ENCODE data around the gene DGKI. TPM values are rescaled to one million over a fixed set of nuclear protein-coding genes. Genes with fewer than 3 reads are reported as not detected.
A peak's percentile ranks its signal among the peaks of the same experiment; 100 is the strongest.

Gene DGKI
- total RNA-seq, 1 experiment from 2014 or later, result 0.79 TPM

DNA sequence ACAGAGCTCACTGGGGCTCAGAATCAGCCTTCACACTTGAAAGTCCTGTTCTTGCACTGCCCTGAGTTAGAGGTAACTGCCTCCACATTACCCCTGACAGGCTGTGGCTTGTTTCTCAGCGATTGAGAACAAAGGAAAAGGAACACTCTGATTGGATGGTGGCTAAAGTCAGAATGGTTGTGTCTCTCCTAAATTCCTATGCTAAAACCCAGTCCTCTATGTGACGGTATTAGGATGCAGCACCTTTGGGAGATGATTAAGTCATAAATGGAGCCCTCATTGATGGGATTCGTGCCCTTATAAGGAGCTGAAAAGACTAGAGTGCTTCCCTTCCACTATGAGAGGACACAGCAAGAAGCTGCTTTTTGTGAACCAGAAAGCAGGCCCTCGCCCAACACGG is 38.9 kb upstream of the DGKI start (continued):
- TF ChIP-seq, protein P1, sequence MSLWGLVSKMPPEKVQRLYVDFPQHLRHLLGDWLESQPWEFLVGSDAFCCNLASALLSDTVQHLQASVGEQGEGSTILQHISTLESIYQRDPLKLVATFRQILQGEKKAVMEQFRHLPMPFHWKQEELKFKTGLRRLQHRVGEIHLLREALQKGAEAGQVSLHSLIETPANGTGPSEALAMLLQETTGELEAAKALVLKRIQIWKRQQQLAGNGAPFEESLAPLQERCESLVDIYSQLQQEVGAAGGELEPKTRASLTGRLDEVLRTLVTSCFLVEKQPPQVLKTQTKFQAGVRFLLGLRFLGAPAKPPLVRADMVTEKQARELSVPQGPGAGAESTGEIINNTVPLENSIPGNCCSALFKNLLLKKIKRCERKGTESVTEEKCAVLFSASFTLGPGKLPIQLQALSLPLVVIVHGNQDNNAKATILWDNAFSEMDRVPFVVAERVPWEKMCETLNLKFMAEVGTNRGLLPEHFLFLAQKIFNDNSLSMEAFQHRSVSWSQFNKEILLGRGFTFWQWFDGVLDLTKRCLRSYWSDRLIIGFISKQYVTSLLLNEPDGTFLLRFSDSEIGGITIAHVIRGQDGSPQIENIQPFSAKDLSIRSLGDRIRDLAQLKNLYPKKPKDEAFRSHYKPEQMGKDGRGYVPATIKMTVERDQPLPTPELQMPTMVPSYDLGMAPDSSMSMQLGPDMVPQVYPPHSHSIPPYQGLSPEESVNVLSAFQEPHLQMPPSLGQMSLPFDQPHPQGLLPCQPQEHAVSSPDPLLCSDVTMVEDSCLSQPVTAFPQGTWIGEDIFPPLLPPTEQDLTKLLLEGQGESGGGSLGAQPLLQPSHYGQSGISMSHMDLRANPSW (CRISPR knock-in tag; conservative IDR thresholded peaks at IDR 0.05; ENCODE audit: low read depth), result no peak
- TF ChIP-seq, protein P2, sequence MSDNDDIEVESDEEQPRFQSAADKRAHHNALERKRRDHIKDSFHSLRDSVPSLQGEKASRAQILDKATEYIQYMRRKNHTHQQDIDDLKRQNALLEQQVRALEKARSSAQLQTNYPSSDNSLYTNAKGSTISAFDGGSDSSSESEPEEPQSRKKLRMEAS (CRISPR knock-in tag; IDR thresholded peaks at IDR 0.05), result no peak
- TF ChIP-seq TCF7 (CRISPR knock-in tag; IDR thresholded peaks at IDR 0.05; ENCODE audit: low read depth) (no peak), ZNF671 (CRISPR knock-in tag; IDR thresholded peaks at IDR 0.05) (no peak)
- TF ChIP-seq, protein P3, sequence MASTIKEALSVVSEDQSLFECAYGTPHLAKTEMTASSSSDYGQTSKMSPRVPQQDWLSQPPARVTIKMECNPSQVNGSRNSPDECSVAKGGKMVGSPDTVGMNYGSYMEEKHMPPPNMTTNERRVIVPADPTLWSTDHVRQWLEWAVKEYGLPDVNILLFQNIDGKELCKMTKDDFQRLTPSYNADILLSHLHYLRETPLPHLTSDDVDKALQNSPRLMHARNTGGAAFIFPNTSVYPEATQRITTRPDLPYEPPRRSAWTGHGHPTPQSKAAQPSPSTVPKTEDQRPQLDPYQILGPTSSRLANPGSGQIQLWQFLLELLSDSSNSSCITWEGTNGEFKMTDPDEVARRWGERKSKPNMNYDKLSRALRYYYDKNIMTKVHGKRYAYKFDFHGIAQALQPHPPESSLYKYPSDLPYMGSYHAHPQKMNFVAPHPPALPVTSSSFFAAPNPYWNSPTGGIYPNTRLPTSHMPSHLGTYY (CRISPR knock-in tag; IDR thresholded peaks at IDR 0.05), result no peak

DNA sequence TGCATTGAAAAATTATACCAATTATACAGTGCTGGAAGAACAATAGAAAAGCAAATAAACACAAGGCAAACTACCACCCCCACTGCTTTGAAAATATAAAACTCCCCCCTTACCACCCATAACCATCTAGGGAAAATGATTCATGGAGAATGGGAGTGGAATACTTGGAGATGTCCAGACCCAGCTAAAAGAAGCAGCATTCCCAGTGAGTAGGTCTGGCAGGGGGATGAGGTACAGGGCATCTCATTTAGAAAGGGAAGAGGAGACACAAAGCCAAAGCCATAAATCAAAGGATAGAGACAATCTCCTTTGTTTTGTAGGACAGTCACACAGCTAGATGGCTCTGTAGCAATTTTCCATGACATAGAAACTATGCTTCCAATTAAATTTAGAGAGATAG is 36.0 kb upstream of the DGKI start:
- CTCF ChIA-PET, result no interaction called here

DNA sequence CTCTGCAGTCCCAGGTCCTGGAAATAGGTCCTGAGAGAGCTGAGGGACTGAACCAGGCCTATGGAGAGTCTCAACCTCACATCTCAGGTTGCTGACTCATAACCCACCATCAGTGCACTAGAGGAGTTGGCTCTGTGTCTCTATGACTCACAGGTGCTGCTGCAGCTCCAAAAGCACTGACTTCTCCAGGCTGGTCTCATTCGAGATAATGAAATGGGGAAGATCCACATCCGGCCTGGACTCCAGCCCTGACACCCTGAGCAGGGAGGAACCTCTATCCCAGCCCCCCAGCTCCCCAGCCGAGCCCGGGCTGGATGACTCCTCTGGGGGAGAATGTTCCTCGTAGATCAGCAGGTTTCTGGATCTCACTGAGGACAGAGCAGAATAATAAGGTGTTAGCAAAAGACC is 35.5 kb upstream of the DGKI start:
- DNase-seq (ENCODE audit: low spot score) (no peak), ATAC-seq (no peak)
- peak overlapping the region; percentile 57; the same call in 1 of the 2 replicates for H3K27ac Mint-ChIP-seq
- H3K36me3 Mint-ChIP-seq, result peaks cover 64% of the 10 kb centered on the region
- no peak overlapping the region for H3K4me3 Mint-ChIP-seq
- peaks cover 9% of the 10 kb centered on the region for H3K9me3 Mint-ChIP-seq
- ChIA-PET POLR2A (interaction anchor here (0.8 kb wide), 1 partner anchor 8 kb away, joined by 3 read pairs; no protein-coding TSS in a partner anchor), CTCF (no interaction called here)
- H3K27me3 Mint-ChIP-seq (ENCODE audit: low read depth), result no peaks in the 10 kb centered on the region
- TF ChIP-seq KAT7 (CRISPR knock-in tag; IDR thresholded peaks at IDR 0.05; ENCODE audit: borderline replicate concordance) (no peak), PRRX2 (CRISPR knock-in tag; IDR thresholded peaks at IDR 0.05) (no peak)
- peaks cover 61% of the 10 kb centered on the region for H3K4me1 Mint-ChIP-seq

More for the DNA sequence above, 36.0 kb upstream of the DGKI start:
- Mint-ChIP-seq H3K4me1 (peaks cover 56% of the 10 kb centered on the region), H3K9me3 (peaks cover 9% of the 10 kb centered on the region), H3K27ac (no peak overlapping the region), H3K4me3 (no peak overlapping the region), H3K36me3 (peaks cover 64% of the 10 kb centered on the region), H3K27me3 (ENCODE audit: low read depth) (no peaks in the 10 kb centered on the region)
- POLR2A ChIA-PET, result no interaction called here
- no peak for TF ChIP-seq FOXJ3 (CRISPR knock-in tag; IDR thresholded peaks at IDR 0.05; ENCODE audit: borderline replicate concordance)
- TF ChIP-seq, protein P4, sequence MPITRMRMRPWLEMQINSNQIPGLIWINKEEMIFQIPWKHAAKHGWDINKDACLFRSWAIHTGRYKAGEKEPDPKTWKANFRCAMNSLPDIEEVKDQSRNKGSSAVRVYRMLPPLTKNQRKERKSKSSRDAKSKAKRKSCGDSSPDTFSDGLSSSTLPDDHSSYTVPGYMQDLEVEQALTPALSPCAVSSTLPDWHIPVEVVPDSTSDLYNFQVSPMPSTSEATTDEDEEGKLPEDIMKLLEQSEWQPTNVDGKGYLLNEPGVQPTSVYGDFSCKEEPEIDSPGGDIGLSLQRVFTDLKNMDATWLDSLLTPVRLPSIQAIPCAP (CRISPR knock-in tag; IDR thresholded peaks at IDR 0.05), result no peak
- ATAC-seq (no peak), DNase-seq (ENCODE audit: low spot score) (no peak)

DNA sequence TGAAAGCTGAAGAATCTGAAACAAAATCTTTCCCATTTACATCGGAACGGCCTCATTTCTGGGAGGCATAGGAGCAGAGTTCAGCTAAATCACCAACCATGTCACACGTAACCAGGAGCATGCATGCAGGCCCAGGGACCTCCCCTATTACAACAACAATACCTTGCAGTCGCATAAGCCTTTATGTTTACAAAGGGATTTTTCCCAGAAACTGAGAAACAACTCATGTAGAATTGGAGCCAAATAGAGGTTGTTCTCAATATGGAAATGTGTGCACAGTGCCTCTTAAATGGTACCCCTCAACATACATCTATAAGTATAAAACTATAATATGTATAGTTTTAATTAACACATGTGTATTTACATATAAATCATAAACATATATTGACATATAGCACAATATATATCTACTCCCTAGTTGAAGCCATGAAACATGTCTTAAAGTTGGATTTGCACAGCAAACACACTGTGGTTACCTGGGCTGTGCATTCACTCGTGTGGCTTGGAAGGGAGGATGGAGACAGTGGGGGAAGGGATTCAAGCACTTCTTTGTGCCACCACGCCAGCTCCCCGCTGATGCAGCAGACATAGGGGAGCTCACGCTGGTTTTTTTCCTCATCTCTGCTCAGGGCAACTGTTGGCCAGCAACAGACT is 35.0 kb upstream of the DGKI start:
- no peak for ATAC-seq
- peaks cover 9% of the 10 kb centered on the region for H3K9me3 Mint-ChIP-seq
- no peaks in the 10 kb centered on the region for H3K27me3 Mint-ChIP-seq (ENCODE audit: low read depth)
- ChIA-PET CTCF (no interaction called here), POLR2A (interaction anchor here (0.8 kb wide), 1 partner anchor 9 kb away, joined by 3 read pairs; no protein-coding TSS in a partner anchor)
- H3K4me1 Mint-ChIP-seq, result peaks cover 61% of the 10 kb centered on the region
- TF ChIP-seq, protein P5, sequence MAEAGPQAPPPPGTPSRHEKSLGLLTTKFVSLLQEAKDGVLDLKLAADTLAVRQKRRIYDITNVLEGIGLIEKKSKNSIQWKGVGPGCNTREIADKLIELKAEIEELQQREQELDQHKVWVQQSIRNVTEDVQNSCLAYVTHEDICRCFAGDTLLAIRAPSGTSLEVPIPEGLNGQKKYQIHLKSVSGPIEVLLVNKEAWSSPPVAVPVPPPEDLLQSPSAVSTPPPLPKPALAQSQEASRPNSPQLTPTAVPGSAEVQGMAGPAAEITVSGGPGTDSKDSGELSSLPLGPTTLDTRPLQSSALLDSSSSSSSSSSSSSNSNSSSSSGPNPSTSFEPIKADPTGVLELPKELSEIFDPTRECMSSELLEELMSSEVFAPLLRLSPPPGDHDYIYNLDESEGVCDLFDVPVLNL (CRISPR knock-in tag; IDR thresholded peaks at IDR 0.05; ENCODE audit: borderline replicate concordance, low read depth), result no peak
- H3K36me3 Mint-ChIP-seq, result peaks cover 66% of the 10 kb centered on the region
- no peak overlapping the region for H3K27ac Mint-ChIP-seq
- H3K4me3 Mint-ChIP-seq, result no peak overlapping the region
- DNase-seq (ENCODE audit: low spot score), result no peak

DNA sequence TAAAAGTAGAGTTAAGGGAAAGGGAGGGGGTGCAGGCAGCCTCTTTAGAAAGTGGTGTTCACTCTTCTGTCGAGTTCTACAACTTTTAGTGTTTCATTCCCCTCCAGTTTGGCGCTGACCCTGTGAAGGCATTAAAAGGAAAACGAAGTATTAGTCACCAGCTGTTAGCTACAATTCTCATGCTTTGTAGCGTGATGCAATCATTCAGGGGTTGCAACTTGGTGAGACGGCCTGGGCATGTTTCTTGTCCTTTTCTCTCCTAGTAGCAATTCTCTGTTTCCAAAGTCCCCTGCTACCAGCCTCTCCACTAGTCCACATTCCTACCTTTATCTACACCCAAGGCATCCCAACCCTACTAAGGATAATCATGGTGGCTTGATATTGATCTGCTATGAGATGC is 33.7 kb upstream of the DGKI start:
- H3K27me3 Mint-ChIP-seq (ENCODE audit: low read depth), result no peaks in the 10 kb centered on the region
- peaks cover 68% of the 10 kb centered on the region for H3K36me3 Mint-ChIP-seq
- peaks cover 59% of the 10 kb centered on the region for H3K4me1 Mint-ChIP-seq
- H3K27ac Mint-ChIP-seq, result peak overlapping the region; percentile 96
- peaks cover 9% of the 10 kb centered on the region for H3K9me3 Mint-ChIP-seq
- POLR2A ChIA-PET, result no interaction called here
- CTCF ChIA-PET, result no interaction called here
- H3K4me3 Mint-ChIP-seq, result no peak overlapping the region
- DNase-seq (ENCODE audit: low spot score) (no peak), ATAC-seq (no peak)
- TF ChIP-seq, protein P6, sequence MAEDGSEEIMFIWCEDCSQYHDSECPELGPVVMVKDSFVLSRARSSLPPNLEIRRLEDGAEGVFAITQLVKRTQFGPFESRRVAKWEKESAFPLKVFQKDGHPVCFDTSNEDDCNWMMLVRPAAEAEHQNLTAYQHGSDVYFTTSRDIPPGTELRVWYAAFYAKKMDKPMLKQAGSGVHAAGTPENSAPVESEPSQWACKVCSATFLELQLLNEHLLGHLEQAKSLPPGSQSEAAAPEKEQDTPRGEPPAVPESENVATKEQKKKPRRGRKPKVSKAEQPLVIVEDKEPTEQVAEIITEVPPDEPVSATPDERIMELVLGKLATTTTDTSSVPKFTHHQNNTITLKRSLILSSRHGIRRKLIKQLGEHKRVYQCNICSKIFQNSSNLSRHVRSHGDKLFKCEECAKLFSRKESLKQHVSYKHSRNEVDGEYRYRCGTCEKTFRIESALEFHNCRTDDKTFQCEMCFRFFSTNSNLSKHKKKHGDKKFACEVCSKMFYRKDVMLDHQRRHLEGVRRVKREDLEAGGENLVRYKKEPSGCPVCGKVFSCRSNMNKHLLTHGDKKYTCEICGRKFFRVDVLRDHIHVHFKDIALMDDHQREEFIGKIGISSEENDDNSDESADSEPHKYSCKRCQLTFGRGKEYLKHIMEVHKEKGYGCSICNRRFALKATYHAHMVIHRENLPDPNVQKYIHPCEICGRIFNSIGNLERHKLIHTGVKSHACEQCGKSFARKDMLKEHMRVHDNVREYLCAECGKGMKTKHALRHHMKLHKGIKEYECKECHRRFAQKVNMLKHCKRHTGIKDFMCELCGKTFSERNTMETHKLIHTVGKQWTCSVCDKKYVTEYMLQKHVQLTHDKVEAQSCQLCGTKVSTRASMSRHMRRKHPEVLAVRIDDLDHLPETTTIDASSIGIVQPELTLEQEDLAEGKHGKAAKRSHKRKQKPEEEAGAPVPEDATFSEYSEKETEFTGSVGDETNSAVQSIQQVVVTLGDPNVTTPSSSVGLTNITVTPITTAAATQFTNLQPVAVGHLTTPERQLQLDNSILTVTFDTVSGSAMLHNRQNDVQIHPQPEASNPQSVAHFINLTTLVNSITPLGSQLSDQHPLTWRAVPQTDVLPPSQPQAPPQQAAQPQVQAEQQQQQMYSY (CRISPR knock-in tag; IDR thresholded peaks at IDR 0.05), result peak; percentile 27; the same call in 1 of the 2 replicates
- TF ChIP-seq, protein P7, sequence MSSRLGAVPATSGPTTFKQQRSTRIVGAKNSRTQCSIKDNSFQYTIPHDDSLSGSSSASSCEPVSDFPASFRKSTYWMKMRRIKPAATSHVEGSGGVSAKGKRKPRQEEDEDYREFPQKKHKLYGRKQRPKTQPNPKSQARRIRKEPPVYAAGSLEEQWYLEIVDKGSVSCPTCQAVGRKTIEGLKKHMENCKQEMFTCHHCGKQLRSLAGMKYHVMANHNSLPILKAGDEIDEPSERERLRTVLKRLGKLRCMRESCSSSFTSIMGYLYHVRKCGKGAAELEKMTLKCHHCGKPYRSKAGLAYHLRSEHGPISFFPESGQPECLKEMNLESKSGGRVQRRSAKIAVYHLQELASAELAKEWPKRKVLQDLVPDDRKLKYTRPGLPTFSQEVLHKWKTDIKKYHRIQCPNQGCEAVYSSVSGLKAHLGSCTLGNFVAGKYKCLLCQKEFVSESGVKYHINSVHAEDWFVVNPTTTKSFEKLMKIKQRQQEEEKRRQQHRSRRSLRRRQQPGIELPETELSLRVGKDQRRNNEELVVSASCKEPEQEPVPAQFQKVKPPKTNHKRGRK (CRISPR knock-in tag; IDR thresholded peaks at IDR 0.05; ENCODE audit: borderline replicate concordance), result no peak
